ENCODE results near the gene ALKAL2. TPM values are rescaled to one million over a fixed set of nuclear protein-coding genes. Genes with fewer than 3 reads are reported as not detected.

The ALKAL2 gene
- total RNA-seq, 2 experiments from 2014 or later, result not detected

DNA sequence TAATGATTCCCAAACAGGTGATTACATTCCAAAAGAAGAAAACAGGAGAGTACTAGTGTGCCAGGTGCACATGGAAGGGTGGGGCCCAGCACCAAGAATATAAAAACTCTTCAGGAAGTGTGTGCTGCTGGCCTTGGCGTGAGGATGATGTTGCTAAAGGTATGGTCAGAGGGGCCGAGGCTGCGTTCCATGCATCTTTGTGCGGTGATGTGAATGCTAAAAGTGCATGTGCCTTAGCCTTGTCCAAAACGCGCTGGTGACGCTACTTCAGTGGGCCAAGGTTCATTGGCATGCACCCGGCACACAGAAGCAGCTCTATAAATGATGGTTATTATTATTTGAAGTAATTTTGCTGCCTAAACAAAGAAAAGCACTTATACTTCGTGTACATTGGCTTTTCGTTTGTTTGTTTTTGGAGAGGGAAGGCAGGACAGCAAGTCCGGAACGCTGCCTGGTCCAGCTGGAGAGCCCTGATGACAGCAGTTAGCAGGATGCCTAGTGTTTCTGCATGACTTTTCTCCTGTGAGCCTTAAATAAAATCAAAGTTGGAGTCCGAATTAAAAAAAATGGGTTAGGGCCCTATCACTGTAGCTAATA, 2.9 kb downstream of the ALKAL2 start:
- H3K27me3 ChIP-seq (ENCODE audit: control insufficient read depth in 1 of 2, insufficient read depth in 2 of 2, low read length in 2 of 2), result peaks cover 24 to 27% of the 10 kb centered on the region in 2 experiments
- no peak overlapping the region for H3K27ac ChIP-seq (ENCODE audit: low read depth in 1 of 2, low read length in 2 of 2)
- H3K4me1 ChIP-seq (ENCODE audit: insufficient read depth, low read length), result peaks cover 14% of the 10 kb centered on the region
- no peak overlapping the region for H3K4me3 ChIP-seq (ENCODE audit: low read length)
- ChIA-PET CTCF (no interaction called here), POLR2A (no interaction called here)
- H3K27ac Mint-ChIP-seq, result no peak overlapping the region
- peaks cover 17% of the 10 kb centered on the region for H3K36me3 ChIP-seq (ENCODE audit: insufficient read depth, low read length)
- H3K9me3 ChIP-seq (ENCODE audit: control insufficient read depth in 1 of 2, insufficient read depth in 1 of 2, low read length in 2 of 2), result peaks cover 0 to 5% of the 10 kb centered on the region in 2 experiments
- peaks cover 27% of the 10 kb centered on the region for H3K27me3 Mint-ChIP-seq
- peaks cover 26% of the 10 kb centered on the region for H3K36me3 Mint-ChIP-seq (ENCODE audit: low read depth)
- intact Hi-C loops (cut with DNase I, micrococcal nuclease), result no loop called here
- peaks cover 14% of the 10 kb centered on the region for H3K4me1 Mint-ChIP-seq (ENCODE audit: low read depth)
- H3K4me3 Mint-ChIP-seq, result no peak overlapping the region
- no peak for ATAC-seq (ENCODE audit: poor library complexity)
- TF ChIP-seq, protein P1, sequence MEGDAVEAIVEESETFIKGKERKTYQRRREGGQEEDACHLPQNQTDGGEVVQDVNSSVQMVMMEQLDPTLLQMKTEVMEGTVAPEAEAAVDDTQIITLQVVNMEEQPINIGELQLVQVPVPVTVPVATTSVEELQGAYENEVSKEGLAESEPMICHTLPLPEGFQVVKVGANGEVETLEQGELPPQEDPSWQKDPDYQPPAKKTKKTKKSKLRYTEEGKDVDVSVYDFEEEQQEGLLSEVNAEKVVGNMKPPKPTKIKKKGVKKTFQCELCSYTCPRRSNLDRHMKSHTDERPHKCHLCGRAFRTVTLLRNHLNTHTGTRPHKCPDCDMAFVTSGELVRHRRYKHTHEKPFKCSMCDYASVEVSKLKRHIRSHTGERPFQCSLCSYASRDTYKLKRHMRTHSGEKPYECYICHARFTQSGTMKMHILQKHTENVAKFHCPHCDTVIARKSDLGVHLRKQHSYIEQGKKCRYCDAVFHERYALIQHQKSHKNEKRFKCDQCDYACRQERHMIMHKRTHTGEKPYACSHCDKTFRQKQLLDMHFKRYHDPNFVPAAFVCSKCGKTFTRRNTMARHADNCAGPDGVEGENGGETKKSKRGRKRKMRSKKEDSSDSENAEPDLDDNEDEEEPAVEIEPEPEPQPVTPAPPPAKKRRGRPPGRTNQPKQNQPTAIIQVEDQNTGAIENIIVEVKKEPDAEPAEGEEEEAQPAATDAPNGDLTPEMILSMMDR (IDR thresholded peaks at IDR 0.05), result no peak
- no peak for DNase-seq
- no peaks in the 10 kb centered on the region for H3K9me3 Mint-ChIP-seq

DNA sequence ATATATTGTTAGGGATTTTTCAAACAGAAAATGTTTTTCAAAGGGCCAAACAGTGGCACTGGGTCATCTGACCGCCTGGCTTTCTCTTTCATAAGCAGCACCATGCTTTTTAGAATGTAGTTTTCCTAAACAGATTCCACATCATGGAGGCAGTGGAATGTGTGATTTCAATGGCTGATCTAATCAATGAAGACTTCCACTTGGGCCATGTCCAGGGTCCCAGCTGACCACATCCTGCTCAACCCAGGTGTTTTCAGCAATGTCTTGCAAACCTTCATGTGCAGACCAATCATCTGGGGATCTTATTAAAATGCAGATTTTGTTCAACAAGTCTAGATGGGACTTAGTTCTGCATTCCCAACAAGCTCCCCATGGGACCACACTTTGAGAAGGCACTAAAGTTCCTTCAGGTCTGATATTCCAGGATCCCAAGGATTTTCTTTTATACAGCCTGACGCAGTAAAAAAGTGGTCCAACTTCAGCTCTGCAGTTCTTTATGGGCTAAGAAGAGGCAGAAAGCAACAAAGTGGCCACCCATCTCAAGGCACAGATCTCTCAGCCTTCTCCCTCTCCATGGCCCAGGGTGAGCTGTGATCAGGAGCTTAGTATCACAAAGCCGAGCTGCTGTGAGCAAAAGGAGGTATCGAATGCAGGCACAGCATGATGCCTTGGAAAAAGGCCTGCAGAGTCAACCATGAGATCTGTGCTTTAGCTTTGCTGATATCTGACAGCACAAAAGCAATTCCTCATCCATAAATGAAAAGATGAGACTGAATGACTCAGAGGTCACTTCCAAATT, 3.7 kb downstream of the ALKAL2 start:
- Mint-ChIP-seq H3K27me3 (peaks cover 20% of the 10 kb centered on the region), H3K9me3 (no peaks in the 10 kb centered on the region), H3K4me3 (no peak overlapping the region), H3K4me1 (ENCODE audit: low read depth) (peaks cover 8% of the 10 kb centered on the region), H3K27ac (no peak overlapping the region), H3K36me3 (ENCODE audit: low read depth) (peaks cover 34% of the 10 kb centered on the region)
- TF ChIP-seq, protein P1 (IDR thresholded peaks at IDR 0.05), result no peak
- Histone ChIP-seq H3K27me3 (ENCODE audit: control insufficient read depth in 1 of 2, insufficient read depth in 2 of 2, low read length in 2 of 2) (peaks cover 16 to 20% of the 10 kb centered on the region in 2 experiments), H3K36me3 (ENCODE audit: insufficient read depth, low read length) (peaks cover 20% of the 10 kb centered on the region), H3K4me1 (ENCODE audit: insufficient read depth, low read length) (peaks cover 6% of the 10 kb centered on the region), H3K9me3 (ENCODE audit: control insufficient read depth in 1 of 2, insufficient read depth in 1 of 2, low read length in 2 of 2) (peaks cover 0 to 2% of the 10 kb centered on the region in 2 experiments), H3K27ac (ENCODE audit: low read depth in 1 of 2, low read length in 2 of 2) (no peak overlapping the region), H3K4me3 (ENCODE audit: low read length) (no peak overlapping the region)
- no peak for DNase-seq
- ATAC-seq (ENCODE audit: poor library complexity), result no peak
- intact Hi-C loops (cut with DNase I, micrococcal nuclease), result no loop called here
- POLR2A ChIA-PET, result interaction anchor here (0.6 kb wide), 1 partner anchor 85 kb away, joined by 3 read pairs; no protein-coding TSS in a partner anchor
- CTCF ChIA-PET, result no interaction called here

DNA sequence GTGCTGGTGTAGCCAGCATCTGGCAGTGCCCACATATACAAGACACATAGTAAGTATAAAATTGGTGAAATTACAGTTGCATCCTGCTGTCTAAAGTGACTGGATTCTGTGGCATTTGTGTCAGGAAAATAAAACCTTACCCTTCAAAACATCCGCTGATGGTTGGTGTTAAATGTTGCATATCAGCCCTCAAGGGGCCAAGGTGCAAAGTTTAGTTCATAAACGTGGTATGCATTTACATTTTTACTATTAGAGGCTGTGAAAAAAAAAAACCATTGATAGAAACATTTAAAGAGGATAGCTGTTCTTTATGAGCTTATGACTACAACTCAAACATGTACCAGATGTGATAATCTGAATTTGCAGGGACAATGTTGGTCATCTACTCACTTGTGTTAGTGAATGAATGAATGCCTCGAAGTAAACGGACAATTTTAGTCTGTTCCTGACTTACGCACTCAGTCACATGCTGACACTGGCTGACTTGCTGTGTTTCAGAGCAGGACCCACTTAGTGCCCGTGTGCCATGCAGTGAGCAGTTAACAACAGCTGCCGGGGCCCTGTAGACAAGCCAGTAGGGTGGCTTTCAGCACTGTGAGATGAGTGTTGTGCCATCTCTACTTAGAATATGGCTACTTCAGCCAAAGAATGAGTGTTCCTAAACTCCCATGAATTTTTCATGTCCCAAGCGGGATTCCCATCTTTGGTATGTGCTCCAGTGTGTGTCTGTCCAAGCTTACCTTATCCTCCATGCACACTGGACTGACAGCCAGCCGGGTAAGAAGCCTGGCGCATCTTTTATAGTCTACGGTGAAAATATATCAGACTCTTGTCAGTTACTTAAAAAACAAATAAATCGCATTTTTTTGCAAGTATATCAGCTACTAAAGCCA, 5.3 kb downstream of the ALKAL2 start:
- Mint-ChIP-seq H3K4me1 (ENCODE audit: low read depth) (peaks cover 8% of the 10 kb centered on the region), H3K36me3 (ENCODE audit: low read depth) (peaks cover 50% of the 10 kb centered on the region), H3K27ac (no peak overlapping the region), H3K27me3 (peaks cover 20% of the 10 kb centered on the region), H3K4me3 (no peak overlapping the region), H3K9me3 (no peaks in the 10 kb centered on the region)
- Histone ChIP-seq H3K27me3 (ENCODE audit: control insufficient read depth in 1 of 2, insufficient read depth in 2 of 2, low read length in 2 of 2) (peaks cover 13 to 18% of the 10 kb centered on the region in 2 experiments), H3K36me3 (ENCODE audit: insufficient read depth, low read length) (peaks cover 35% of the 10 kb centered on the region), H3K4me1 (ENCODE audit: insufficient read depth, low read length) (peaks cover 3% of the 10 kb centered on the region), H3K9me3 (ENCODE audit: control insufficient read depth in 1 of 2, insufficient read depth in 1 of 2, low read length in 2 of 2) (no peaks in the 10 kb centered on the region), H3K27ac (ENCODE audit: low read depth in 1 of 2, low read length in 2 of 2) (no peak overlapping the region), H3K4me3 (ENCODE audit: low read length) (no peak overlapping the region)
- intact Hi-C loops (cut with DNase I, micrococcal nuclease), result no loop called here
- ChIA-PET CTCF (interaction anchor here (1.6 kb wide), 1 partner anchor 31 kb away, joined by 3 read pairs; no protein-coding TSS in a partner anchor), POLR2A (no interaction called here)
- DNase-seq (no peak), ATAC-seq (ENCODE audit: poor library complexity) (no peak)
- TF ChIP-seq, protein P1 (IDR thresholded peaks at IDR 0.05), result no peak

All from CD4-positive, alpha-beta T cell (primary cell).